H1 (cell line): ENCODE results near the gene PRDM2. TPM values are rescaled to one million over a fixed set of nuclear protein-coding genes. Genes with fewer than 3 reads are reported as not detected.

Source experiments
- CTCF ChIA-PET: fragments of 300-600 bp; sonication (Branson Sonifier 250); formaldehyde crosslinking; loops from one replicate; lab custom pipeline; 2021; ENCODE audit not compliant: partially characterized antibody; lab: Charles Lee
- POLR2A ChIA-PET: fragments of 300-600 bp; sonication (Branson Sonifier 250); formaldehyde crosslinking; loops from one replicate; lab custom pipeline; 2021; ENCODE audit warnings: inconsistent platforms; ENCODE audit not compliant: partially characterized antibody; lab: Charles Lee
- DNase-seq, 2 experiments: peaks; one replicate each; pipeline versions ENCODE4 v3.0.0 to v3.0.0-alpha.2; 2010 to 2022; ENCODE audit warnings: low spot score in 2 of 2, low read depth in 1 of 2, mixed read lengths in 1 of 2
- FAIRE-seq: peaks from 2 replicates; lab custom pipeline; 2011; peaks lifted over from hg19 to GRCh38; lab: Jason Lieb, UNC
- H2AFZ ChIP-seq: 2 replicates; pipeline ENCODE4 v1.8.1; 2012; ENCODE audit warnings: low read length, inconsistent platforms
- H2AK5ac ChIP-seq: 2 replicates; pipeline ENCODE4 v1.6.1; 2013; ENCODE audit warnings: low read depth, low read length
- H2BK120ac ChIP-seq: replicated peaks from 2 replicates; pipeline ENCODE3; 2013; ENCODE audit warnings: low read depth, low read length, inconsistent platforms
- H2BK12ac ChIP-seq: 2 replicates; pipeline ENCODE4 v1.6.1; 2013; ENCODE audit warnings: low read depth, low read length
- H2BK15ac ChIP-seq: 2 replicates; pipeline ENCODE4 v1.6.1; 2013; ENCODE audit warnings: low read length
- H2BK20ac ChIP-seq: 2 replicates; pipeline ENCODE4 v1.6.1; 2013; ENCODE audit warnings: low read length
- H2BK5ac ChIP-seq: 2 replicates; pipeline ENCODE4 v1.6.1; 2013; ENCODE audit warnings: low read depth, low read length
- H3K14ac ChIP-seq: 2 replicates; pipeline ENCODE4 v1.6.1; 2013; ENCODE audit warnings: inconsistent platforms; ENCODE audit not compliant: insufficient read length
- H3K18ac ChIP-seq: 2 replicates; pipeline ENCODE4 v1.6.1; 2013; ENCODE audit warnings: low read length; ENCODE audit errors: extremely low read depth
- H3K23ac ChIP-seq: 2 replicates; pipeline ENCODE4 v1.6.1; 2013; ENCODE audit warnings: inconsistent platforms; ENCODE audit not compliant: insufficient read length
- H3K23me2 ChIP-seq: 2 replicates; pipeline ENCODE4 v1.6.1; 2013; ENCODE audit warnings: low read depth, low read length
- H3K27ac ChIP-seq: 2 replicates; pipeline ENCODE4 v1.6.1; 2011; ENCODE audit warnings: low read depth, low read length, inconsistent platforms
- H3K27me3 ChIP-seq, 4 experiments: replicated peaks in 1 of 4; 1 replicate in 1 of 4; 2 replicates in 3 of 4; pipeline versions ENCODE4 v1.6.1 to v1.8.1; 2011 to 2013; ENCODE audit warnings: low read length in 3 of 4, mild to moderate bottlenecking in 3 of 4, inconsistent platforms in 2 of 4, mixed read lengths in 2 of 4, moderate library complexity in 1 of 4; ENCODE audit not compliant: control insufficient read depth in 3 of 4, insufficient read depth in 3 of 4; ENCODE audit errors: extremely low read depth in 1 of 4
- H3K36me3 ChIP-seq, 4 experiments: 2 replicates each; pipeline versions ENCODE4 v1.6.1 to v1.8.1; 2011 to 2013; ENCODE audit warnings: mild to moderate bottlenecking in 4 of 4, low read length in 3 of 4, moderate library complexity in 2 of 4, control low read depth in 1 of 4, inconsistent platforms in 1 of 4; ENCODE audit not compliant: insufficient read depth in 4 of 4, control insufficient read depth in 2 of 4
- H3K4ac ChIP-seq: replicated peaks from 2 replicates; pipeline ENCODE3; 2013; ENCODE audit warnings: low read length, low read depth, mixed read lengths, inconsistent platforms; ENCODE audit not compliant: insufficient read length
- H3K4me1 ChIP-seq, 4 experiments: replicated peaks in 1 of 4; 1 replicate in 1 of 4; 2 replicates in 3 of 4; pipeline versions ENCODE4 v1.6.1 to v1.8.1; 2011 to 2013; ENCODE audit warnings: low read length in 3 of 4, inconsistent platforms in 2 of 4, mixed read lengths in 1 of 4; ENCODE audit not compliant: insufficient read depth in 4 of 4, control insufficient read depth in 3 of 4
- H3K4me2 ChIP-seq, 2 experiments: 2 replicates each; pipeline versions ENCODE4 v1.6.1 to v1.8.1; 2011 to 2013; ENCODE audit warnings: low read depth in 2 of 2, low read length in 2 of 2, control low read depth in 1 of 2, inconsistent platforms in 1 of 2, mild to moderate bottlenecking in 1 of 2; ENCODE audit not compliant: insufficient read depth in 1 of 2
- H3K4me3 ChIP-seq, 4 experiments: fragments of 200-600, 300-600 bp in 1 of 4; sonication (generic), shearing (Covaris generic), sonication (Bioruptor Twin) in 1 of 4; 2 replicates each; pipeline versions ENCODE4 v1.5.1 to v1.8.1; 2011 to 2016; ENCODE audit warnings: low read length in 4 of 4, low read depth in 3 of 4, control low read depth in 2 of 4, inconsistent platforms in 2 of 4, mild to moderate bottlenecking in 2 of 4, mixed read lengths in 1 of 4, moderate library complexity in 1 of 4; ENCODE audit not compliant: insufficient read depth in 2 of 4; ENCODE audit errors: extremely low read depth in 1 of 4
- H3K56ac ChIP-seq: replicated peaks from 2 replicates; pipeline ENCODE3; 2013; ENCODE audit warnings: low read depth, mild to moderate bottlenecking, mixed read lengths, low read length, inconsistent platforms; ENCODE audit not compliant: insufficient read length
- H3K79me1 ChIP-seq: 2 replicates; pipeline ENCODE4 v1.6.1; 2013; ENCODE audit warnings: low read depth, low read length, control low read depth
- H3K79me2 ChIP-seq, 2 experiments: 2 replicates each; pipeline versions ENCODE4 v1.6.1 to v1.8.1; 2012 to 2013; ENCODE audit warnings: low read length in 2 of 2, mild to moderate bottlenecking in 2 of 2, inconsistent platforms in 1 of 2; ENCODE audit not compliant: insufficient read depth in 2 of 2, control insufficient read depth in 1 of 2
- H3K9ac ChIP-seq, 4 experiments: replicated peaks in 1 of 4; 1 replicate in 1 of 4; 2 replicates in 3 of 4; pipeline versions ENCODE4 v1.6.1 to v1.8.1; 2011 to 2013; ENCODE audit warnings: low read depth in 3 of 4, low read length in 3 of 4, control low read depth in 2 of 4, mild to moderate bottlenecking in 2 of 4, moderate library complexity in 2 of 4, inconsistent platforms in 1 of 4; ENCODE audit errors: extremely low read depth in 1 of 4
- H3K9me3 ChIP-seq, 2 experiments: 2 replicates each; pipeline versions ENCODE4 v1.6.1 to v1.8.1; 2012 to 2013; ENCODE audit warnings: mild to moderate bottlenecking in 2 of 2, moderate library complexity in 2 of 2, control low read depth in 1 of 2, inconsistent platforms in 1 of 2, low read depth in 1 of 2, low read length in 1 of 2, mixed read lengths in 1 of 2; ENCODE audit not compliant: insufficient read depth in 2 of 2
- H4K20me1 ChIP-seq, 2 experiments: replicated peaks in 1 of 2; 2 replicates each; pipeline versions ENCODE3 to v1.8.1; 2011 to 2013; ENCODE audit warnings: inconsistent platforms in 2 of 2, low read length in 2 of 2, mild to moderate bottlenecking in 1 of 2; ENCODE audit not compliant: insufficient read depth in 2 of 2, control insufficient read depth in 1 of 2
- H4K5ac ChIP-seq: 2 replicates; pipeline ENCODE4 v1.6.1; 2013; ENCODE audit warnings: low read length, low read depth, mixed read lengths, inconsistent platforms; ENCODE audit not compliant: insufficient read length
- H4K8ac ChIP-seq: 2 replicates; pipeline ENCODE4 v1.8.0; 2013; ENCODE audit warnings: mild to moderate bottlenecking, moderate library complexity, low read length, inconsistent platforms; ENCODE audit not compliant: insufficient read depth; ENCODE audit errors: extremely low read depth
- H4K91ac ChIP-seq: replicated peaks from 2 replicates; pipeline ENCODE3; 2013; ENCODE audit warnings: low read length, mixed read lengths, inconsistent platforms; ENCODE audit not compliant: insufficient read length
- CHD2 ChIP-seq: IDR thresholded peaks from 2 replicates; pipeline ENCODE4 v1.6.1; 2012; ENCODE audit warnings: low read length, improper control_type of control experiment
- CREB1 ChIP-seq: IDR thresholded peaks from 2 replicates; pipeline ENCODE4 v1.6.1; 2012; ENCODE audit warnings: inconsistent platforms
- HDAC6 ChIP-seq: IDR thresholded peaks from one replicate; pipeline ENCODE4 v1.7.1; 2012; ENCODE audit warnings: low read depth, mild to moderate bottlenecking, inconsistent platforms, low read length, moderate library complexity
- PHF8 ChIP-seq: fragments of 200-600 bp; sonication (generic); conservative IDR thresholded peaks from 2 replicates; pipeline ENCODE4 v1.7.1; 2012; ENCODE audit warnings: low read depth, mild to moderate bottlenecking, inconsistent platforms, low read length, moderate library complexity
- RAD21 ChIP-seq, 2 experiments: IDR thresholded peaks in 1 of 2; conservative IDR thresholded peaks in 1 of 2; 2 replicates each; pipeline ENCODE4 v1.6.1; 2011; ENCODE audit warnings: low read depth in 2 of 2, low read length in 2 of 2, improper control_type of control experiment in 1 of 2, inconsistent platforms in 1 of 2, mild to moderate bottlenecking in 1 of 2, moderate library complexity in 1 of 2
- TAF7 ChIP-seq: optimal IDR thresholded peaks from 2 replicates; pipeline ENCODE3; 2011; ENCODE audit warnings: low read depth, mild to moderate bottlenecking, inconsistent platforms, low read length, moderate library complexity, borderline replicate concordance
- TEAD4 ChIP-seq: IDR thresholded peaks from 2 replicates; pipeline ENCODE4 v1.6.1; 2012; ENCODE audit warnings: low read depth, low read length, inconsistent platforms, mixed read lengths
- ZNF274 ChIP-seq: IDR thresholded peaks from 2 replicates; pipeline ENCODE4 v1.7.0; 2012; ENCODE audit warnings: low read length, borderline replicate concordance; ENCODE audit errors: extremely low read depth
- WGBS, 2 experiments: shearing (Covaris generic) in 1 of 2; methylation state at CpG; one replicate each; pipeline versions ENCODE4 v1.1.6 to v1.1.7; 2013 to 2015; ENCODE audit warnings: low lambda C conversion rate in 2 of 2, mixed read lengths in 2 of 2, inconsistent platforms in 1 of 2, low coverage in 1 of 2, missing lambda C conversion rate in 1 of 2; ENCODE audit not compliant: insufficient replicate concordance in 2 of 2, insufficient coverage in 1 of 2, insufficient read length in 1 of 2; ENCODE audit errors: extremely low coverage in 1 of 2, missing lambda C conversion rate in 1 of 2; 5-methylcytosine and 5-hydroxymethylcytosine counted together
- polyA plus RNA-seq, 7 experiments: library from polyadenylated mRNA; depleted of rRNA in 3 of 7; stranded (reverse) in 5 of 7; unstranded in 2 of 7; fragments of >200 nt in 5 of 7; fragments of 200-250 nt in 2 of 7; gene quantifications; 1 replicate in 5 of 7; 2 replicates in 1 of 7; 4 replicates in 1 of 7; pipeline versions ENCODE4 v1.2.1 to v1.2.3, GENCODE V29; 2011 to 2013; ENCODE audit warnings: missing spikeins in 2 of 7, mixed read lengths in 2 of 7
- total RNA-seq: library from RNA; stranded (reverse); fragmentation: NEBNext Ultra II Directional; extraction: Animal tissue kit (Norgen Biotek cat#: 25700); gene quantifications from 2 replicates; pipeline ENCODE4 v1.2.1, GENCODE V29; 2021

The PRDM2 gene
- total and polyA plus RNA-seq, 2 of the 8 experiments (the other 6 are each of a cell fraction or from before 2014, with no cell fraction given), result 5.8 to 21.2 TPM

DNA sequence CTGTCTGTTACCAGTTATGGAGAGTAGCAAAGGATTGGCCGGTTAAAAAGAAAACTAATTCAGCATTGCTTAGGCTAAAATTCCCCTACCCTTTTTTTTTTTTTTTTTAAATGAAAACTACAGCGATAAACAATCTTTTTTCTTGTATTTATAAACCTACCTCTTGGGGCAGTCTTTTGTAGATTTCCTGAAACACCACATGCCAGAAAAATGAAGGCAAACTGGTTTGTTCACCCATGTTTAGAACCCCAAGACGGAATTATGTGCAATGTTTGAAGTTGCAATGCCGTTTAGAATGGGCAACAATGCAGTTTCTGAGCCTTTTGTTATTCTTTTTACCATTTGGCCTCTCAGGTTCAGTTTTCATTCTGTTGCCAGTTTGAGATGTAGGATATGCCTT lies 59.1 kb downstream of the PRDM2 start:
- H2BK12ac ChIP-seq, result no peak overlapping the region
- no peak overlapping the region for H2BK20ac ChIP-seq
- H4K5ac ChIP-seq, result no peak overlapping the region
- H2BK120ac ChIP-seq, result no peak overlapping the region
- no peak overlapping the region for H2AFZ ChIP-seq
- no peak overlapping the region for H3K27ac ChIP-seq
- H3K4me1 ChIP-seq, result peaks cover 5 to 18% (median 15%) of the 10 kb centered on the region in 4 experiments
- peaks cover 12 to 26% of the 10 kb centered on the region in 2 experiments for H4K20me1 ChIP-seq
- H3K4me3 ChIP-seq, result no peak overlapping the region
- H3K4ac ChIP-seq, result no peak overlapping the region
- no peak overlapping the region for H3K9ac ChIP-seq
- H2BK15ac ChIP-seq, result no peak overlapping the region
- DNase-seq (no peak), FAIRE-seq (no peak)
- H3K27me3 ChIP-seq, result no peaks in the 10 kb centered on the region
- CTCF ChIA-PET, result interaction anchor here (0.7 to 1.4 kb wide), 2 partner anchors 14 to 39 kb away, joined by 3 to 4 read pairs; no protein-coding TSS in a partner anchor
- peaks cover 4% of the 10 kb centered on the region; the same call in 1 of the 2 replicates for H3K79me1 ChIP-seq
- H3K9me3 ChIP-seq, result no peaks in the 10 kb centered on the region
- H3K23ac ChIP-seq, result no peak overlapping the region
- TF ChIP-seq HDAC6, result no peak
- TF ChIP-seq RAD21 (IDR thresholded peaks at IDR 0.05 in 1 of 2, conservative IDR thresholded peaks at IDR 0.05 in 1 of 2; ENCODE audit: low read depth in 2 of 2, low read length in 2 of 2), result no peak
- no peak for TF ChIP-seq CREB1
- no peak for TF ChIP-seq TEAD4
- TF ChIP-seq PHF8, result no peak
- no peak for TF ChIP-seq ZNF274
- no peak for TF ChIP-seq TAF7
- no peak for TF ChIP-seq CHD2
- TF ChIP-seq, all 59 proteins: peak for 0
- Histone ChIP-seq H3K36me3 (no peaks in the 10 kb centered on the region), H3K4me2 (peak overlapping the region in 1 of 2 experiments; percentile 13; a peak in 1 of 4 replicates), H2AK5ac (no peak overlapping the region), H3K56ac (no peak overlapping the region), H3K18ac (no peak overlapping the region), H2BK5ac (no peak overlapping the region), H4K91ac (no peak overlapping the region), H3K79me2 (peaks cover 0 to 78% of the 10 kb centered on the region in 2 experiments; a peak in 2 of 4 replicates), H3K23me2 (no peaks in the 10 kb centered on the region), H3K14ac (no peak overlapping the region), H4K8ac (no peak overlapping the region)
- WGBS, 2 experiments, result 79% methylated on average over 4 of the region's 4 CpGs; no CpG with 5 or more reads in 1 of the 2 experiments
- POLR2A ChIA-PET, result interaction anchor here (2.6 kb wide), 1 partner anchor 10 kb away, joined by 7 read pairs; no protein-coding TSS in a partner anchor
